ENCODE results near the gene MMP2. TPM values are rescaled to one million over a fixed set of nuclear protein-coding genes. Genes with fewer than 3 reads are reported as not detected.

MMP2 gene
- total and polyA plus RNA-seq, 2 of the 13 experiments (the other 11 are each of a cell fraction or from before 2014, with no cell fraction given) = 0.31 to 1.3 TPM

- TF ChIP-seq SP2 (CRISPR knock-in tag; IDR thresholded peaks at IDR 0.05) (no peak), ATF7-NPFF (CRISPR knock-in tag; IDR thresholded peaks at IDR 0.05; ENCODE audit: low read depth) (no peak), NFATC3 (CRISPR knock-in tag; IDR thresholded peaks at IDR 0.05) (no peak), ZNF510 (CRISPR knock-in tag; IDR thresholded peaks at IDR 0.05; ENCODE audit: low read depth) (no peak), MIXL1 (CRISPR knock-in tag; IDR thresholded peaks at IDR 0.05) (no peak), ZFX (CRISPR knock-in tag; IDR thresholded peaks at IDR 0.05; ENCODE audit: low read depth) (no peak), ZNF124 (CRISPR knock-in tag; IDR thresholded peaks at IDR 0.05) (no peak), ESRRA (CRISPR knock-in tag; IDR thresholded peaks at IDR 0.05; ENCODE audit: low read depth) (no peak), FOXO4 (CRISPR knock-in tag; conservative IDR thresholded peaks at IDR 0.05) (no peak), ATF2 (CRISPR knock-in tag; IDR thresholded peaks at IDR 0.05) (no peak), FLYWCH1 (CRISPR knock-in tag; IDR thresholded peaks at IDR 0.05) (no peak), ZNF792 (CRISPR knock-in tag; IDR thresholded peaks at IDR 0.05) (no peak), HINFP (CRISPR knock-in tag; IDR thresholded peaks at IDR 0.05; ENCODE audit: low read depth) (no peak), TFDP1 (CRISPR knock-in tag; IDR thresholded peaks at IDR 0.05; ENCODE audit: borderline replicate concordance) (no peak), RFX3 (CRISPR knock-in tag; IDR thresholded peaks at IDR 0.05) (no peak), POLR2A (IDR thresholded peaks at IDR 0.05; ENCODE audit: insufficient read depth in 1 of 2, low read depth in 2 of 2, low read length in 2 of 2) (no peak), MED8 (CRISPR knock-in tag; IDR thresholded peaks at IDR 0.05; ENCODE audit: insufficient replicate concordance) (no peak), POGK (CRISPR knock-in tag; conservative IDR thresholded peaks at IDR 0.05) (no peak)
- intact Hi-C loops (cut with micrococcal nuclease; ENCODE audit: unreplicated experiment) = no loop called here
- ATAC-seq (no peak), DNase-seq (ENCODE audit: low spot score) (no peak), FAIRE-seq (no peak)
- H3K9me3 ChIP-seq (ENCODE audit: low read length) = peaks cover 12% of the 10 kb centered on the region
- H3K4me3 ChIP-seq (replicated peaks in 1 of 3; ENCODE audit: insufficient read depth in 1 of 3, low read depth in 2 of 3, low read length in 3 of 3) = no peak overlapping the region
- H3K4me2 ChIP-seq (ENCODE audit: low read depth, low read length) = no peak overlapping the region
- ChIA-PET POLR2A (no interaction called here), CTCF (ENCODE audit: low intra/inter-chr PET ratio, low total read pairs) (no interaction called here)
- no peaks in the 10 kb centered on the region for H3K4me1 ChIP-seq (ENCODE audit: insufficient read depth, low read length)
- H4K20me1 ChIP-seq (ENCODE audit: insufficient read depth, low read length) = no peaks in the 10 kb centered on the region
- H3K36me3 ChIP-seq (replicated peaks in 1 of 2; ENCODE audit: control insufficient read depth in 1 of 2, insufficient read depth in 2 of 2, low read length in 2 of 2) = peaks cover 1 to 8% of the 10 kb centered on the region in 2 experiments
- no peak overlapping the region for H3K27ac ChIP-seq (ENCODE audit: extremely low read length, insufficient read depth, low read length)
- H2AFZ ChIP-seq (ENCODE audit: low read length) = no peak overlapping the region
- no TSS peak for BruUV-seq (replicated peaks)
- no peak overlapping the region for H3K9ac ChIP-seq (ENCODE audit: insufficient read depth, low read depth, low read length)
- in situ Hi-C loops (cut with HindIII; ENCODE audit: extremely low pct_ligation_motif_present, low pct_unique_long_range_greater_than_20kb) = no loop called here
- WGBS (ENCODE audit: low lambda C conversion rate) = 68% methylated on average over 2 of the region's 2 CpGs
- H3K79me2 ChIP-seq (ENCODE audit: insufficient read depth, low read length) = no peaks in the 10 kb centered on the region
- no peaks in the 10 kb centered on the region for H3K27me3 ChIP-seq (ENCODE audit: control insufficient read depth in 1 of 2, insufficient read depth in 2 of 2, low read length in 2 of 2)
Measured at GRCh38 chr16:55526441-55526840, 47.4 kb downstream of the MMP2 start.

Measured in HepG2 (cell line).